HL-60 (cell line): ENCODE results near the gene FARP1.

Experiments used
- DNase-seq, 2 experiments: peaks; one replicate each; pipeline ENCODE4 v3.0.0-alpha.2; 2010 to 2020; ENCODE audit warnings: low read depth in 1 of 2, low spot score in 1 of 2
- H3K27ac ChIP-seq: fragments of 250-450 bp; sonication (Bioruptor Pico); replicated peaks from 2 replicates; pipeline ENCODE4 v1.5.1; 2020; ENCODE audit warnings: mild to moderate bottlenecking, moderate library complexity
- H3K27me3 ChIP-seq: fragments of 250-450 bp; sonication (Bioruptor Pico); 2 replicates; pipeline ENCODE4 v1.5.1; 2021; ENCODE audit warnings: mild to moderate bottlenecking, moderate library complexity; ENCODE audit not compliant: insufficient read depth, poor library complexity, severe bottlenecking
- H3K4me3 ChIP-seq: replicated peaks from 2 replicates; pipeline ENCODE4 v1.5.1; 2011; ENCODE audit warnings: mild to moderate bottlenecking, control low read depth, low read length; ENCODE audit not compliant: insufficient read depth
- CTCF ChIP-seq: IDR thresholded peaks from one replicate; pipeline ENCODE4 v1.5.1; 2011; ENCODE audit warnings: low read length, control low read depth, inconsistent platforms; ENCODE audit not compliant: insufficient read depth
- GABPA ChIP-seq: IDR thresholded peaks from 2 replicates; pipeline ENCODE4 v1.6.1; 2012; ENCODE audit warnings: low read depth
- POLR2AphosphoS5 ChIP-seq: IDR thresholded peaks from 2 replicates; pipeline ENCODE4 v1.6.1; 2012; ENCODE audit warnings: low read depth
- SPI1 ChIP-seq: IDR thresholded peaks from 2 replicates; pipeline ENCODE4 v1.6.1; 2012; ENCODE audit warnings: low read depth, mild to moderate bottlenecking, borderline replicate concordance
- TF ChIP-seq, protein P1 (sequence below): IDR thresholded peaks from 2 replicates; pipeline ENCODE4 v1.6.1; 2012; ENCODE audit warnings: low read depth; ENCODE audit not compliant: insufficient replicate concordance

The FARP1 gene

DNA sequence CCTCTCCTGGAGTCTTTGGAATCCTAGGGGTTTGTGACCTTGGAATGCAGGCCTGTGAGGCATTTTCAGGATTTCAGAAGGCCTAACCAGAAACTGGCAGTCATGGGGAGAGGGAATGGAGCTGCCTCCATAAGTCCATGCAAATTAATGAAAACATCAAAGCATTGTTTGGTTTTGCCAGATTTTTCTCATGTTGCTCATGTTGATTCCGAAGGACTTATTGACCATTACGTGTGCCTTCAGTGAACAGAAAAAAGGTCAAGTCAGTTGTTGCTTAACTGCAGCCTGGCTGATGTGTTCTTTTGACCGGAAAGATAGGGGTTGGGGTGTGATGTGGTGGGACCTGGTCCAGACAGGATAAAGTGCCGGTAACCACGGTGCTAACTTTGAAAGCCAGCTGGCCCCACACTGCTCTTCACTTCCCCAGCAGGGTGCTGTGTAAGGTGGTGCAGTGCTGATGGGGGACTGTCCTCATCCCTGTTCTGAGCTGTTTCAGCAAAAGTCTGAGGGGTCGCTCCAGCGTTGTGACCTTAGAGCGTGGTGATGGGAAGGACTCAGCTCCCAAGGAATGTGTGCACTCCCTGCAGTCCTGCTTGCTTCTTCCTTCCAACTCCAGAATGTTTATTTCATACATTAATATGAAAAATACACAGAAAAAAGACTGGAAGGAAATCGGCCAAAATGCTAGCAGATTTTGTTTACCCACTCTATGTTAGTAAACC, 30.7 kb downstream of the FARP1 start:
- H3K4me3 ChIP-seq: no peak overlapping the region
- TF ChIP-seq POLR2AphosphoS5 (no peak), CTCF (no peak), SPI1 (no peak), GABPA (no peak)
- TF ChIP-seq, protein P1, sequence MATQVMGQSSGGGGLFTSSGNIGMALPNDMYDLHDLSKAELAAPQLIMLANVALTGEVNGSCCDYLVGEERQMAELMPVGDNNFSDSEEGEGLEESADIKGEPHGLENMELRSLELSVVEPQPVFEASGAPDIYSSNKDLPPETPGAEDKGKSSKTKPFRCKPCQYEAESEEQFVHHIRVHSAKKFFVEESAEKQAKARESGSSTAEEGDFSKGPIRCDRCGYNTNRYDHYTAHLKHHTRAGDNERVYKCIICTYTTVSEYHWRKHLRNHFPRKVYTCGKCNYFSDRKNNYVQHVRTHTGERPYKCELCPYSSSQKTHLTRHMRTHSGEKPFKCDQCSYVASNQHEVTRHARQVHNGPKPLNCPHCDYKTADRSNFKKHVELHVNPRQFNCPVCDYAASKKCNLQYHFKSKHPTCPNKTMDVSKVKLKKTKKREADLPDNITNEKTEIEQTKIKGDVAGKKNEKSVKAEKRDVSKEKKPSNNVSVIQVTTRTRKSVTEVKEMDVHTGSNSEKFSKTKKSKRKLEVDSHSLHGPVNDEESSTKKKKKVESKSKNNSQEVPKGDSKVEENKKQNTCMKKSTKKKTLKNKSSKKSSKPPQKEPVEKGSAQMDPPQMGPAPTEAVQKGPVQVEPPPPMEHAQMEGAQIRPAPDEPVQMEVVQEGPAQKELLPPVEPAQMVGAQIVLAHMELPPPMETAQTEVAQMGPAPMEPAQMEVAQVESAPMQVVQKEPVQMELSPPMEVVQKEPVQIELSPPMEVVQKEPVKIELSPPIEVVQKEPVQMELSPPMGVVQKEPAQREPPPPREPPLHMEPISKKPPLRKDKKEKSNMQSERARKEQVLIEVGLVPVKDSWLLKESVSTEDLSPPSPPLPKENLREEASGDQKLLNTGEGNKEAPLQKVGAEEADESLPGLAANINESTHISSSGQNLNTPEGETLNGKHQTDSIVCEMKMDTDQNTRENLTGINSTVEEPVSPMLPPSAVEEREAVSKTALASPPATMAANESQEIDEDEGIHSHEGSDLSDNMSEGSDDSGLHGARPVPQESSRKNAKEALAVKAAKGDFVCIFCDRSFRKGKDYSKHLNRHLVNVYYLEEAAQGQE: no peak
- H3K27me3 ChIP-seq: peaks cover 13% of the 10 kb centered on the region
- H3K27ac ChIP-seq: no peak overlapping the region
- DNase-seq: no peak

GRCh38 chr13:98174307-98174706, 31.4 kb downstream of the FARP1 start:
- no peak for DNase-seq
- TF ChIP-seq POLR2AphosphoS5: no peak
- TF ChIP-seq, protein P1: no peak
- TF ChIP-seq CTCF: no peak
- no peak for TF ChIP-seq SPI1
- TF ChIP-seq GABPA: no peak

DNA sequence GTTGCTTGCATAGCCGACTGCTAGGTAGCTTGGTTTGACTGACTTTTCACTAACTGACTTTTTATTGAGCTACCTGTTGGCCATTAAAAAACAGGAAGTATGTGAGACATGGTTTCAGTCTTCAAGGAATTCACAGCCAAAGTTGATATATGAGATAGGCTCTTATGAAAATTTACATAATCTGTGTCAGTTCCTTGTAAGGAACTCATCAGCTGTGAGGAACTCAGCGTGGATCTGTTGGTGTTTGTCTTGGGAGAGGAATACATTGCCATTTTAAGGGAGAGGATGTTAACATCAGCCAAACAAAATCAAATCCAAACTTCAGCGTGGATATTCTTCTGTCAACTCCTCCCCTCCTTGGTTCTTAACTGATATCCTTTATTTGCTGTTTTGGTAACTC, 32.1 kb downstream of the FARP1 start:
- H3K27me3 ChIP-seq: peaks cover 3% of the 10 kb centered on the region
- H3K4me3 ChIP-seq: no peak overlapping the region
- H3K27ac ChIP-seq: no peak overlapping the region
- DNase-seq: no peak
- TF ChIP-seq, protein P1: no peak
- TF ChIP-seq SPI1: no peak
- TF ChIP-seq POLR2AphosphoS5: no peak
- no peak for TF ChIP-seq CTCF
- TF ChIP-seq GABPA: no peak

More at GRCh38 chr13:98174307-98174706, 31.4 kb downstream of the FARP1 start:
- Histone ChIP-seq H3K27ac (no peak overlapping the region), H3K27me3 (peaks cover 10% of the 10 kb centered on the region), H3K4me3 (no peak overlapping the region)
